Measurements from ENCODE around the gene CALR3.
"Not testable (repeated sequence)": the region's sequence is repeated elsewhere in the genome, so short reads cannot be mapped to it uniquely, and the experiment has no call there.

Gene CALR3

DNA sequence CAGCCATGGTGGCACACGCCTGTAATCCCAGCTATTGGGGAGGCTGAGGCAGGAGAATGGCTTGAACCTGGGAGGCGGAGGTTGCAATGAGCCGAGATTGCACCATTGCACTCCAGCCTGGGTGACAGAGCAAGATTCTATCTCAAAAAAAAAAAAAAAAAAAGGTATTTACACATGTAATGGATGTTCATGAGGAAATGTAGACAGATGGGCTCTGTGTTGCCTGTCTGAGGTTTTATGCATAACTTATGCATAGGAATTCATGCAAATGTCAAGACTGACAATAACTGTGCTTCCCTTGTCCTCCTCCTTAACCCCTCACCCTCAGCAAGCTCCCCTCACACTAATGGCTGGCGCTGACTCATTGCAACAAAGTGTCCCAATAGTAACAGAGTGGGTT lies 9.5 kb downstream of the CALR3 start:
- DNase-seq, result not testable (repeated sequence)

DNA sequence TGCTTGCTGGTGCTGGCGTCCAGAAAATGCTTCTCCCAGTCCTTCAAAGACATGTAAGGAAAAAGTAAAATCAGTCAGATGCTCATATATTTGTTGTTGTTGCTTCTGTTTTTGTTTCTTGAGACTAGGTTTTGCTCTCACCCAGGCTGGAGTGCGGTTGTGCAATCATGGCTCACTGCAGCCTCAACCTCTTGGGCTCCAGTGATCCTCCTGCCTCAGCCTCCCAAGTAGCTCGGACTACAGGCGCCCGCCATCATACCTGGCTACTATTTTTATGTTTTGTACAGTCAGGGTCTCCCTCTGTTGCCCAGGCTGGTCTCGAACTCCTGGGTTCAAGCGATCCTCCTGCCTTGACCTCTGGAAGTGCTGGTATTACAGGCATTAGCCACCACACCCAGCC lies 13.2 kb downstream of the CALR3 start:
- no peak for DNase-seq

GRCh38 chr19:16477311-16477710 lies 18.7 kb downstream of the CALR3 start:
- no peak for DNase-seq

DNA sequence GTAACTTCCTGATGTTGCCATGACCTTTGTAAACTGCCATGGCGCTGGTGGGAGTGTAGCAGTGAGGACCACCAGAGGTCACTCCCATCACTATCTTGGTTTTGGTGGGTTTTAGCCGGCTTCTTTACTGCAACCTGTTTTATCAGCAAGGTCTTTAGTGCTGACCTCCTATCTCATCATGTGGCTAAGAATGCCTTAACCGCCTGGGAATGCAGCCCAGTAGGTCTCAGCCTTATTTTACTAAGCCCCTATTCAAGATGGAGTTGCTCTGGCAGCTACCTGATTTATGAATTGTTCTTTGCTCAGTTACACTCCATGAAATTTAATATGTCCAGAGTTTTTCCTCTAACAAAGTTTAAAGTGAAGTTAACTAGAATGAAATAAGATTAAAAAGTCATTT lies 19.6 kb downstream of the CALR3 start:
- DNase-seq, result no peak

- DNase-seq, result no peak
Observed at GRCh38 chr19:16473875-16474392, 22.0 kb downstream of the CALR3 start.

DNA sequence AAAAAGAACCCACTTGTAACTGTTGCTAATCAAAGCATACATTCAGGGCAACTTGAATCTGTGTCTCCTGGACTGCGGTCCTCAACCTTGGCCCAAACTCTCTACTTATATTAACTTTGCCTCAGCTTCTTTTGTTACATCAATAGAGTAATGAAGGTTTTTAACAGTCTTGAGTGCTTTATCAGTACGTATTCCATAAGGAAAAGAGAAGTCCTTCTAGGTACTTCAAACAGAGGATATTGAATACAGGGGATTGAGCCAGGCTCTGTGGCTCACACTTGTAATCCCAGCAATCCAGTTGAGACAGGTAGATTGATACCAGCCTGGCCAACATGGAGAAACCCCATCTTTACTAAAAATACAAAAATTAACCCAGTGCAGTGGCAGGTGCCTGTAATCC lies 23.0 kb downstream of the CALR3 start:
- no peak for DNase-seq

DNA sequence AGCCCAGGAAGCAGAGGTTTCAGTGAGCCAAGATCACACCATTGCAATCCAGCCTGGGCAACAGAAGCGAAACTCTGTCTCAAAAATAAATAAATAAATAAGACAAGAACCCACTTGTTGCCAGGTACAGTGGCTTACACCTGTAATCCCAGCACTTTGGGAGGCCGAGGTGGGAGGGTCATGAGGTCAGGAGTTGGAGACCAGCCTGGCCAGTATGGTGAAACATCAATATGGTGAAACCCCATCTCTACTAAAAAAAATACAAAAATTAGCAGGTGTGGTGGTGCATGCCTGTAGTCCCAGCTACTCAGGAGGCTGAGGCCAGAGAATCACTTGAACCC lies 23.4 kb downstream of the CALR3 start:
- DNase-seq, result not testable (repeated sequence)

DNA sequence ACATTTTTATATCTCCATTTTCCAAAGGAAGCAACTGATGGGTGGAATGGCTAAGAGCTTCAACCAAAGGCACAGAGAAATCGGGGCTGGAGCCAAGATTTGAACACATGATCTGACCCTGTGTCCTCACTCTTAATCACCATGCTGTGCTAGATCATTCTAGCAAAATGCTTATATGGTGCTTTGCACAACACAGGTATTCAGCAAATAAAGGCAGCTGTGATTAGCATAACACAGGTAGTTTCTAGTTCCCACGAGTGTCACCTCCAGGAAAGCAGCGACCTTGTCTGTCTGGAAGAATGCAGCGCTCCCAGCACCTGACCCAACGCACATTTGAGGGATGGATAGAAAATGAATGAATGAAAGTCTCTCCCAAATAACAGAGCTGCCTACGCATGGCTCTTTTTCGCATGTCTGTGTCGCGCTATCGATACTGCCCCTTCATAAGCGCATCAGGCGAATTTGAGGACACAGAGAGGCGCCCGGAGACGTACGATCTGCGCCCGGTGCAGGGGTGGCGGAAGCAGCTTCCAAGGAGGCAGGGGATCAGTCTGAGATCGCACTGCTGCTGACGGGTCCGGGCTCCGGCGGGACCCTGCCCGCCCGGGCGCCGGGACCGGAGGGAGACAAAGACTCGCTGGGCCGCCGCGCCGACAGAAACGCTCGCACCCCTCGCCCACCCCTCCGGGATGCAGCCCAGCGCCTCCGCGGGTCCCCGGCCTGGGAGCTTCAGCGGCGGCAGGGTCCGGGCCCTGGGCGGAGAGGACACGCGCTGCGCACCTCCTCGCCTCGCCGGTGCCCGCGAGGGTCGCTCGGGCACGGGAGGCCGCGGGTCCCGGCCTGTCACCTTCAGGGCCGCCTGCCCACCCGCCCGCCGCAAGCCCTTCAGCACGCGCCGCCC lies 24.8 kb downstream of the CALR3 start:
- no peak for DNase-seq

DNA sequence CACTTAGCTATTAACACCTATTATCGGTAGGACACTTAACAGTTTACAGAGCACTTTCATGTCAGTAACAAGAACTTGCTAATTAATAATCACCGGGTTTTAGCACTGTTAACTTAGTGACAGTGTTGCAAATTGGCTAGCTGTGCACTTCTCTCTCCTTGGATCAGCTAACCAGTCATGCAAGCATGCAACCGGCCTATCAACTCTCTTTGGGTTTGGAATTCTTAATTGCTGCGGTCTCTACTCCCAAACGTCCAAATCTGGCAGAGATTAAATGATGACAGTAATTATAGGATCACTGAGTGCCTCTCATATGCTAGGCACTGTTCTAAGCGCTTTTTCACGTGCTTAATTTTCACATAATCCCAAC lies 25.4 kb downstream of the CALR3 start:
- no peak for DNase-seq

DNA sequence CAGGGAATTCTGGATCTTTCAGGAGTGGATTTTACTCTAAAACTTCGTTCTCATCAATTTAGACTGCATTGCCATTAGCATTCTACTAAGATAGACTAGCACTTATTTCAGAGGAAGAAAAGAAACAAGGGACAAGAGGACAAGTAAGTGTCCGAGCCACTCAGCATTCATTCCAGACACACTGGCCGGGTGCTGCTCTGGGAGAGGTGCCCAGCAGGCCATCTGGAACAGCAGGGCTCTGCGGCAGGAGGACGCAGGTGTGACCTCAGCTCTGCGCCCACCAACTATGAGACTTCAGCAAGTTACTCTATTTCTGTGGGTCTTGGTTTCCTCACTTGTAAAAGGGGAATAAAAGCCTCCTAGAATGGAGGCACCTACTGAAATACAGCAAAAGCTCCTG lies 28.4 kb downstream of the CALR3 start:
- DNase-seq, result no peak

- DNase-seq, result not testable (repeated sequence)
Observed at GRCh38 chr19:16466802-16467427, 29.1 kb downstream of the CALR3 start.

DNA sequence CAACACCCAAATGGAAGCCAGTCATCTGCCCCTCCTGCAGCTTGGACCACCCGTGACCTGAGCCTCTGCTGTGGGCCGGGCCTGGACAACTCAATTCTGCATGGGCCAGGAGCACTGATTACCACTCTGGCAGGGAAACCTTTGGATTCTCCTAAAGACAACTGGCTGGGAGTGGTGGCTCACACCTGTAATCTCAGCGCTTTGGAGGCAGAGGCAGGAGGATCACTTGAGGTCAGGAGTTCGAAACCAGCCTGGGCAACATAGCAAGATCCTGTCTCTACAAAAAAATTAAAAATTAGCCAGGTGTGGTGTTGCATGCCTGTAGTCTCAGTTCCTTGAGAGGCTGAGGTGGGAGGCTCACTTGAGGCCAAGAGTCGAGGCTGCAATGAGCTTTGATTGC lies 30.7 kb downstream of the CALR3 start:
- DNase-seq, result no peak

DNA sequence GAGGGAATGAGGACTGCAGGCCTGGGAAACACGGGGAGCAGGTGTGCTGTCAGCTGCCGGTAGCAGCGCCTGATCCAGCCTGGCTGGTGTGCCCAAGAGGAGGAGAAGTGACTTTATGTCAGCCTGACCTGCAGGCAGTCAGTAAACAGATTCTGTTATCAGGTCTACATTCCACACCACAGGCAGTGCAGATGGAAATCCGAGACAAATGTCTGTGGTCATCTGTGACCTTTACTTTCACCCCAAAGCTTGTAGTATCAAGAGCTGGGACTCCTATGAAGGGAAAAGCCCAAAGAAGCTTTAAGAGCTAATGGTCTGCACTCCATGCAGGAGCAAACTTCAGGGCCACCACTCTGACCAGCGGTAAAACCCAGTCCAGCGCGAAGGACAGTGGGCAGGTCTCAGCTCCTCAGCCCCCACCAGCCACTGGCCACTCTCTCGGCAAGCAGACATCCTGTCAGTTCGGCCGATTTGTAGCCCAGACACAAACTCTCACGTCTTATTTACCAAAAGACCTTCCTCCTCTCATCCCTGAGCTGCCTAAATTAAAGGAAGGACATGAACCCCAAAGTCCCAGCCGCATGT lies 31.9 kb downstream of the CALR3 start:
- DNase-seq, result no peak

GRCh38 chr19:16463341-16463990 lies 32.5 kb downstream of the CALR3 start:
- DNase-seq, result no peak

DNA sequence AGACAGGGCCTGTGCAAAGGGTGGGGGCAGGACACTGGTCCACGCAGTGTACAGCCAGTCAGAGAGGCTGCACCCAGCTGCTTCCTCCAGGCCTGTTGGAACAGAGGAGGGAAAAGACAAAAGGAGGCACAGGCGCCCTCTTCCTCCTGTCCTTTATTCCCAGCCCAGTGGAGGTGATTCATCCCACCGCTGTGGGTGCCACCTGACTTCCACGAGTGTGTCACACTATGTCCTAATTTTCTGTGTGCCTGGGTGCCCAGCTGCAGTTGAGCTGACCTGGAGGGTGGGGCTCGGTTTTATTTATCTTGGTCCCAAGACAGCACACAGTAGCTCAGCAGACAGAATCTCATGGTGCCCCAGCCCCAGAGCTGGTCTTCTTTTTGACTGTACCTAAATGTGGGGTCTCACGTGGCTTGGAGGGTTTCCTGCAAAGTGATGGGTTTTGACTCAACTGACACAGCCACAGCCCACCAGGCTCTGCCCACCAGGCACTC lies 33.2 kb downstream of the CALR3 start:
- no peak for DNase-seq

DNA sequence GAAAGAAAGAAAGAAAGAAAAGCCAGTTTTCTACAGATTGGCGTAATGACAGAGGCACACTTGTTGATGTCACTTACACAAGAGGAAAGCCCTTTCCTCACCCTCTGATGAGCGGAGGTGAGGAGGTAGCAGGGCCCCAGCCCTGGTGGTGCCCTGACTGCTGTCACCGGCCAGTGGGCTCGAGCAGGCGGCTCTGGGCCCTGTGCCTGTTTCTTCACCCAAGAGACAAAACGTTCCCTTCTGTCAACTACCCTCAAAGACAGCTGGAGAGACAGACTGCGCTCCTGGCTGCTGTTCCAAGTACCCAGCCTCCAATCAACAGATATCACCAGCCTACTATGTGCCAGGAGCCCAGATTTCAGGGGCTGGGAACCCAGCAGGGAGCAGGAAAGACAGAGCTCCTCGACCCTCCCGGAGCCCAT lies 34.3 kb downstream of the CALR3 start:
- no peak for DNase-seq

DNA sequence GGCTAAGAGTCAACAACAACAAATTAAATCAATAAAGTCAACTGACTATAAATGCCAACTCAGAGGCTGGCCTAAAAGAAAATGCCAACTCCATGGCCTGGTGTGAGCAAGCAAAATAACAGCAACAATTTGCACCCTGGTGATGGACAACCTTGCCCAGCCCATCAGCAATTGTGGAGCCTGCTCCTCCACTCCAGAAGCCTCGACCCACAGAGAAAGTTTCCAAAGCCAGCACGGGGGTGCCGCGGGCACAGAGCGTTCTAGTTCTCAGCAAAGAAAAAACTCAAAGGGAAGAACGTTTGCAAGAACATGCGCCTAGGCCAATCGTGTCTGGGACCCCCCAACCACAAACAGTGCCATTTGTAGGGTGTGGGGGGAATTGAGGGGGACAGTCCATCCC lies 35.5 kb downstream of the CALR3 start:
- DNase-seq, result no peak

- DNase-seq, result no peak
Observed at GRCh38 chr19:16459680-16460079, 36.3 kb downstream of the CALR3 start.

DNA sequence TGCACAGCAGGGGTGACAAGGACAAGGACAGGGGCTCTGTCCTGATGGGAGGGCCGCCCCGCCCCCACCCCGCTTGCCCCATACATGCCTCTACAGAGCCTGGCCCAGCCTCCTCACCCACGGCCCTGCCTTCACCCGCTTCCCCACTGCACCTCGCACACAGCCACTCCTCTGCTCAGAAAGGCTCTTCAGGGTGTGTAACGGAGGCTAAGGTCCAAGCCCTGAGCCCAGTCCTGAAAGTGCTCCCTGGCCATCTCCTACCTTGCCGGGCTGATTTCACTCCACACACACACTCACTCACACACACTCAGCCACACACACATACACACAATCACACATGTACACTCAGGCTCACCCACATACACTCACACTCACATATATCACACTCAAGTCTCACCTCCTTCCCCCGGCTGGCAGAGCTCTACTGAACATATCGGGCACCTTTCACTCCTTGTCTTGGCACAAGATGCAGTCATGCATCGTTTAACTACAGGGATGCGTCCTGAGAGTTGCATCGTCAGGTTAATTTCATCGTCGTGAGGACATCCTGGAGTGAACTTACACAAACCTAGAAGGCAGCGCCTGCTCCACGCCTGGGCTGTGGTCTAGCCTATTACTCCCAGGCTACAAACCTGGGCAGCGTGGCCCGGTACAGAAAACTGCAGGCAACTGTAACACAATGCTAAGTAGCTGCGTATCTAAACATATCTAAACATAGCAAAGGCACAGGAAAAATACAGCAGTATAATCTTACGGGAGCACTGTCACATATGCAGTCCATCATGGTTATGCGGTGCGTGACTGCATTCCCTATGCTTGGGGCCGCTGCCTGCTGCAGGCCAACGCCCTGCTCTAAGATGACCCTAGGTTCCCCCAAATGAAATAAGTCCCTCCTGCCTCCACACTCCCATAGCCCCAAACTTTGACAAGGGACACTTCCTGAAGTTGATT lies 37.3 kb downstream of the CALR3 start:
- no peak for DNase-seq

GRCh38 chr19:16457954-16458331 lies 38.0 kb downstream of the CALR3 start:
- DNase-seq, result no peak

GRCh38 chr19:16457195-16457953 lies 38.6 kb downstream of the CALR3 start:
- no peak for DNase-seq

Measured in NCI-H1105 (cell line).